Posterior vena cava (tissue), 2 donors: ENCODE measurements around the gene CFAP221. TPM values are rescaled to one million over a fixed set of nuclear protein-coding genes. Genes with fewer than 3 reads are reported as not detected.

Experiments used
- DNase-seq: peaks from one replicate; pipeline ENCODE4 v3.0.0-alpha.2; 2020; ENCODE audit warnings: low spot score
- intact Hi-C, 2 donors: fragments of 100-400 bp; cut with DNase I; formaldehyde crosslinking; loops; one replicate each; pipeline versions ENCODE4 v1.14.1 to v1.14.2; 2022 to 2023
- long read RNA-seq, 2 donors: library from polyadenylated mRNA; unstranded; transcript quantifications; one replicate each; pipeline ENCODE4 v2.0.0, GENCODE V29; 2020 to 2021
- total RNA-seq, 2 donors: library from RNA; stranded (reverse); fragmentation: NEBNext Ultra II Directional; extraction: Animal tissue kit (Norgen Biotek cat#: 25700); gene quantifications; one replicate each; pipeline ENCODE4 v1.2.1, GENCODE V29; 2021
- donor health status: DM: yes; HTN: yes; CAD: no.
- donor health status: DM: yes; HTN: yes; CAD: no.

CFAP221 gene
- total RNA-seq: 1 to 10 TPM; 3.2 to 3.4 TPM
- long read RNA-seq, donor 1, partial matches to known transcripts: 1 of 2 reads
- long read RNA-seq, donor 1, other reads (novel, unspliced or antisense): 1 of 2 reads
- long read RNA-seq, donor 2: 0 reads

- peak; percentile 87 for DNase-seq
- intact Hi-C loops: no loop called here
These were observed at the start of gene CFAP221 for GRCh38 chr2:119544075-119544938. CFAP221 (plus strand) TSS chr2:119544449; CDS start chr2:119546132, 1,683 bp downstream.

- peak; percentile 35 for DNase-seq
- intact Hi-C loops: no loop called here
These were observed 48.3 kb upstream of the CFAP221 start for GRCh38 chr2:119495948-119496347.

- no peak for DNase-seq
- intact Hi-C loops: no loop called here
These were observed 47.6 kb upstream of the CFAP221 start for GRCh38 chr2:119496682-119497081.

- intact Hi-C loops: no loop called here
- no peak for DNase-seq
These were observed 35.5 kb upstream of the CFAP221 start for GRCh38 chr2:119508756-119509155.

- intact Hi-C loops: no loop called here
- DNase-seq: no peak
These were observed 32.3 kb upstream of the CFAP221 start for GRCh38 chr2:119511989-119512388.

GRCh38 chr2:119512946-119513345 lies 31.3 kb upstream of the CFAP221 start:
- DNase-seq: no peak
- intact Hi-C loops: no loop called here

GRCh38 chr2:119513832-119514231 lies 30.4 kb upstream of the CFAP221 start:
- intact Hi-C loops: no loop called here
- DNase-seq: no peak

GRCh38 chr2:119516121-119516520 lies 28.1 kb upstream of the CFAP221 start:
- DNase-seq: no peak
- intact Hi-C loops: no loop called here

GRCh38 chr2:119517433-119517832 lies 26.8 kb upstream of the CFAP221 start:
- intact Hi-C loops: no loop called here
- DNase-seq: no peak

- intact Hi-C loops: no loop called here
- no peak for DNase-seq
These were observed 25.7 kb upstream of the CFAP221 start for GRCh38 chr2:119518401-119519056.

GRCh38 chr2:119519057-119519408 lies 25.2 kb upstream of the CFAP221 start:
- DNase-seq: no peak
- intact Hi-C loops: no loop called here

GRCh38 chr2:119520696-119521432 lies 23.4 kb upstream of the CFAP221 start:
- no peak for DNase-seq
- intact Hi-C loops: no loop called here

GRCh38 chr2:119521433-119522050 lies 22.7 kb upstream of the CFAP221 start:
- DNase-seq: no peak
- intact Hi-C loops: loop anchor here in 1 of 2 donors (2.0 kb wide), 1 partner anchor 27 kb away; no protein-coding TSS in a partner anchor

- intact Hi-C loops: loop anchor here in 1 of 2 donors (2.0 kb wide), 1 partner anchor 26 kb away; no protein-coding TSS in a partner anchor
- no peak for DNase-seq
These were observed 21.6 kb upstream of the CFAP221 start for GRCh38 chr2:119522671-119523070.

- no peak for DNase-seq
- intact Hi-C loops: loop anchor here in 1 of 2 donors (2.0 kb wide), 1 partner anchor 25 kb away; no protein-coding TSS in a partner anchor
These were observed 20.8 kb upstream of the CFAP221 start for GRCh38 chr2:119523383-119523951.

GRCh38 chr2:119523952-119524694 lies 20.1 kb upstream of the CFAP221 start, which contains the start of gene SCTR:
SCTR (minus strand) TSS chr2:119524483; CDS start chr2:119524226, 257 bp downstream.
- intact Hi-C loops: loop anchor here in 1 of 2 donors (2.0 kb wide), 1 partner anchor 25 kb away; no protein-coding TSS in a partner anchor
- no peak for DNase-seq

GRCh38 chr2:119525614-119526013 lies 18.6 kb upstream of the CFAP221 start:
- no peak for DNase-seq
- intact Hi-C loops: no loop called here

GRCh38 chr2:119527999-119528398 lies 16.2 kb upstream of the CFAP221 start:
- DNase-seq: no peak

More at GRCh38 chr2:119527999-119528398, 16.2 kb upstream of the CFAP221 start:
- intact Hi-C loops: no loop called here
